ENCODE measurements around the gene ODF2.

DNA sequence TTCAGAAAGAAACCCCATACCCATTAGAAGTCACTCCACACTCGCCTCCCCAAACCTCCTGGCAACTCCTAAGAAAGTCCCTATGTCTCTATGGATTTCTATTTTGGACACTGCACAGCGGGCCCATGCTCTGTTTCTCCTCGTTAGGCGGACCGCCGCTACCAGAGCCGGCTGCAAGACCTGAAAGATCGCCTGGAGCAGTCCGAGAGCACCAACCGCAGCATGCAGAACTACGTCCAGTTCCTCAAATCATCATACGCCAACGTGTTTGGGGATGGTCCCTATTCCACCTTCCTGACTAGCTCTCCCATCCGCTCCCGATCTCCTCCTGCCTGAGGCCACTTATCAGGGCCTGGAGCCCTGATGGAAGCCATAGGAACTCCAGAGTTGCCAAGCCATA is 44.1 kb downstream of the ODF2 start:
- TF ChIP-seq, protein P1, sequence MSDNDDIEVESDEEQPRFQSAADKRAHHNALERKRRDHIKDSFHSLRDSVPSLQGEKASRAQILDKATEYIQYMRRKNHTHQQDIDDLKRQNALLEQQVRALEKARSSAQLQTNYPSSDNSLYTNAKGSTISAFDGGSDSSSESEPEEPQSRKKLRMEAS (IDR thresholded peaks at IDR 0.05; ENCODE audit: insufficient read depth, insufficient read length): no peak
- no peak for TF ChIP-seq FOS (IDR thresholded peaks at IDR 0.05; ENCODE audit: borderline replicate concordance, insufficient read depth, low read length)
- no peak for TF ChIP-seq EZH2 (IDR thresholded peaks at IDR 0.05; ENCODE audit: borderline replicate concordance, low read depth, low read length, severe bottlenecking)
- TF ChIP-seq, protein P2, sequence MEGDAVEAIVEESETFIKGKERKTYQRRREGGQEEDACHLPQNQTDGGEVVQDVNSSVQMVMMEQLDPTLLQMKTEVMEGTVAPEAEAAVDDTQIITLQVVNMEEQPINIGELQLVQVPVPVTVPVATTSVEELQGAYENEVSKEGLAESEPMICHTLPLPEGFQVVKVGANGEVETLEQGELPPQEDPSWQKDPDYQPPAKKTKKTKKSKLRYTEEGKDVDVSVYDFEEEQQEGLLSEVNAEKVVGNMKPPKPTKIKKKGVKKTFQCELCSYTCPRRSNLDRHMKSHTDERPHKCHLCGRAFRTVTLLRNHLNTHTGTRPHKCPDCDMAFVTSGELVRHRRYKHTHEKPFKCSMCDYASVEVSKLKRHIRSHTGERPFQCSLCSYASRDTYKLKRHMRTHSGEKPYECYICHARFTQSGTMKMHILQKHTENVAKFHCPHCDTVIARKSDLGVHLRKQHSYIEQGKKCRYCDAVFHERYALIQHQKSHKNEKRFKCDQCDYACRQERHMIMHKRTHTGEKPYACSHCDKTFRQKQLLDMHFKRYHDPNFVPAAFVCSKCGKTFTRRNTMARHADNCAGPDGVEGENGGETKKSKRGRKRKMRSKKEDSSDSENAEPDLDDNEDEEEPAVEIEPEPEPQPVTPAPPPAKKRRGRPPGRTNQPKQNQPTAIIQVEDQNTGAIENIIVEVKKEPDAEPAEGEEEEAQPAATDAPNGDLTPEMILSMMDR (IDR thresholded peaks at IDR 0.05; ENCODE audit: extremely low read depth in 1 of 2, insufficient read depth in 1 of 2, low read depth in 1 of 2, low read length in 2 of 2): no peak
- TF ChIP-seq POLR2AphosphoS5 (IDR thresholded peaks at IDR 0.05; ENCODE audit: insufficient read depth, low read depth, low read length): no peak
- TF ChIP-seq POLR2A (IDR thresholded peaks at IDR 0.05; ENCODE audit: low read depth, low read length): no peak
- no peak for TF ChIP-seq GATA2 (IDR thresholded peaks at IDR 0.05; ENCODE audit: insufficient read depth, insufficient read length, low read depth, low read length)
- TF ChIP-seq JUN (IDR thresholded peaks at IDR 0.05; ENCODE audit: borderline replicate concordance, insufficient read depth, insufficient read length, low read depth): no peak
